ENCODE measurements around the gene RFTN2.
A peak's percentile ranks its signal among the peaks of the same experiment; 100 is the strongest.
"Not testable (repeated sequence)": the region's sequence is repeated elsewhere in the genome, so short reads cannot be mapped to it uniquely, and the experiment has no call there.

The RFTN2 gene

DNA sequence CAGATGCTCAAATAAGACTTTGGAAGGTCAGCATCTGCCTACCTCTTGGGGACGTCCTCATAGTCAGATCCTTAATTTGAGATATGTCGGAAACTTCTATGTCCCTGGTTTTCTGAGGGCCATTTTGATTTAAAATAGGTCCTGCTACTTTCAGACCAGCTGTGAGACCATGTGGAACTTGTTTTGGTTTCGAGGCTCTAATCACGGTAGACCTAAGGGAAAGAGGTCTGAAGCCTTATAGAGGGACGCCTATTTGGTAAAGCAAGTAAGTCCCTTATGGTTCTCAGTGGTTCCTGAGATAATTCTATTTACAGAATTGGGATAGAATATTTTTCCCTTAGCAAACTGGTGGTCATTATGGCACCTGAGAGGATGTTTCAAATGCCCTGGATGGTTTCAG lies 75.1 kb downstream of the RFTN2 start:
- DNase-seq = no peak

DNA sequence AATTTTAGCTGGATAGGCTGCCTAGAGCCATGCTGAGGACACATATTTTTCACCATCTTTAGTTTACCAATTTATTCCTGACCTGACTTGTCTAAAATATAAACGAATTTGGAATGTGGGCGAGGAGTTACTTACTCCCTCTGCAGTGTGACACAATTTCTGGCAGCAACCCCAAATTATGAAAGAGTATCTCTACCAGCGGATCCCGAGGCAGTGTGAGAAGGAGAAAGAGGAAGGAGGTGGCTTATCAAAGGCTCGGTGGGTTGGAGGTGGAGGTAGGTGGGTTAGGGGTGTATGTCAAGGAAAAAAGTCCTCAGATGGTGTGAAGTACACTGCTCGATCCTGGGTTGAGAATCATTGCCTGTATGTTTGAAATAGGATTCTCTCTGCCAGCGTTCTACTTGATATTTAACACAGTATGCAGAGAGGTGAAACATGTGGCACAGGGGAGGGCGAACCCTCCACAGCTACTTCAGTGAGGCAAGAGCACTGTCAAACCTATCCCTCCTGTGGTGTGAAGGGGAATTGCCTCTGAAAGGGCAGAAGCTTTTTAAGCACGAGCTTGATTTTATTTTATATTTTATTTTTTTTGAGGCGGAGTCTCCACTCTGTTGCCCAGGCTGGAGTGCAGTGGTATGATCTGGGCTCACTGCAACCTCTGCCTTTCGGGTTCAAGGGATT lies 76.0 kb downstream of the RFTN2 start:
- peak; percentile 53 for DNase-seq

DNA sequence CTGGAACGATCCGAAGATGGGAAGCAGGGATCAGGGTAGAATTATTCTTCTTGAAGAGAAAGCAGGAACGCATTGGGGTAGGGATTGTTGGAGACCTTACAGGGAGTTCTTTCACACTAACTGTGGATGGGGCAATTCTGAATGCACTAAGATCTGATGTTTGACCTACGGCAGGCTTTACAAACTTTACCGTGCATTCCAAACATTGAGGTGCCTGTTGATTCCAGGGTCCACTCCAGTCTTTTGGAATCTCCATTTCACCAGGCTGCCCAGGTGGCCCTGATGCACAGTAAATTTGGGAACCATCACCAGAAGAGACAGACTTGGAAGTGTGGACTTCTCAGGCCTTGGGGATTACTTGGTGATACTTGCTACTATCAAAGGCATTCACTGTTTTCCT lies 76.9 kb downstream of the RFTN2 start:
- DNase-seq = no peak

DNA sequence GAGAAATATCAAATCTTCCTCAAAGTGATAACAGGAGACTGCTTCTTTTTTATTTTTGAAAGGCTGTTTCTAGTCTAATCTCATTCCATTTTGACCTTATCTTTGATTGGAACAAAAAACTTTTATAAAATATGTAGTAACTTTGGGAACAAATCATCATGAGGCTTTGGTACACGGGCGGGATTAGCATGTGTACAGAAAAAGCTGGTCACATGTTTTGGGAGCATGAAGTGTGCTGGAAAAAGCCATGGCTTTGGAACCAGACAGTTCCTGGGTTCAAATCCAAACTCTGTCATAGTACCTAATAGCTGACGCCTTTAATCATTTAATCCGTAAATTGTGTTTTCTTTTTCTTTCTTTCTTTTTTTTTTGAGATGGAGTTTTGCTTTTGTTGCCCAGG lies 78.2 kb downstream of the RFTN2 start:
- DNase-seq = no peak

DNA sequence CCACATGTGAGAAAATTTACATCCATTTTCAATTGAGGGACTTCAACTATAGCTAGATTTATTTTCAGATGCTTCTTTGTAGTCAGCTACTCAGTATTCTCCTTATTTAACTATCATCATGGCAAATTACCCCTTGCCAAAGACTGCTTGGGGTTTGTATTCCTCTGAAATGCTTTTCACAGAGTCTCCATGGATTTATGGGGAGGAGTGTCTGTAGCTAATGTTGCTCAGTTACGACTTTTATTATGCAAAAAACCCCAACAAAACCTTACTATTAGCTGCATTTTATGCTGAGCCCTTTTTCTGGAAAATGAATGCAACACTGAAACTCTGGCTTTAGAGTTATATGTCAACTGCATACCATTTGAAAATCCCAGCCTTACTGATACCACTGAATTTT lies 78.6 kb downstream of the RFTN2 start:
- DNase-seq = no peak

DNA sequence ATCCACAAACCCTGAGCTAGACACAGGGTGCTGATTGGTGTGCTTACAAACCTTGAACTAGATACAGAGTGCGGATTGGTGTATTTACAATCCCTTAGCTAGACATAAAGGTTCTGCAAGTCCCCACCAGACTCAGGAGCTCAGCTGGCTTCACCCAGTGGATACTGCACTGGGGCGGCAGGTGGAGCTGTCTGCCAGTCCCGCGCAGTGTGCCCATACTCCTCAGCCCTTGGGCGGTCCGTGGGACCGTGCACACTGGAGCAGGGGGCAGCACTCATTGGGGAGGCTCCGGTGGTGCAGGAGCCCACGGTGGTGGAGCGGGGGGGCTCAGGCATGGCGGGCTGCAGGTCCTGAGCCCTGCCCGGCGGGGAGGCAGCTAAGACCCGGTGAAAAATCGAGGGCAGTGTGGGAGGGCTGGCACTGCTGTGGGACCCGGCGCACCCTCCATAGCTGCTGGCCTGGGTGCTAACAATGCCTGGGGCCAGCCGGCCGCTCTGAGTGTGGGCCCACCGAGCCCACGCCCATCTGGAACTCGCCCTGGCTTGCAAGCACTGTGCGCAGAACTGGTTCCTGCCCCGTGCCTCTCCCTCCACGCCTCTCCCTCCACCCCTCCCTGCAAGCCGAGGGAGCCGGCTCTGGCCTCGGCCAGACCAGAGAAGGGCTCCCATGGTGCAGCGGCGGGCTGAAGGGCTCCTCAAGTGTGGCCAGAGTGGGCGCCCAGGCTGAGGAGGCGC lies 83.9 kb downstream of the RFTN2 start:
- no peak for DNase-seq

DNA sequence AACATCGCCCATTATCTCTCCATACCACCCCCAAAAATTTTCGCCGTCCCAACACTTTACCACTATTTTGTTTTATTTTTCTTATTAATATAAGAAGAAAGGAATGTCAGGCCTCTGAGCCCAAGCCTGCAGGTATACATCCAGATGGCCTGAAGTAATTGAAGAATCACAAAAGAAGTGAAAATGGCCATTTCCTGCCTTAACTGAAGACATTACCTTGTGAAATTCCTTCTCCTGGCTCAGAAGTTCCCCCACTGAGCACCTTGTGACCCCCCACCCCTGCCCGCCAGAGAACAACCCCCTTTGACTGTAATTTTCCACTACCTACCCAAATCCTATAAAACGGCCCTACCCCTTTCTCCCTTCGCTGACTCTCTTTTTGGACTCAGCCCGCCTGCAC lies 88.1 kb downstream of the RFTN2 start:
- not testable (repeated sequence) for DNase-seq

- not testable (repeated sequence) for DNase-seq
Observed at GRCh38 chr2:197580166-197580565, 95.2 kb downstream of the RFTN2 start.

- not testable (repeated sequence) for DNase-seq
Observed at GRCh38 chr2:197578294-197578693, 97.1 kb downstream of the RFTN2 start.

- no peak for DNase-seq
Observed at GRCh38 chr2:197577446-197577845, 97.9 kb downstream of the RFTN2 start.

- no peak for DNase-seq
Observed at GRCh38 chr2:197576631-197577030, 98.8 kb downstream of the RFTN2 start.

GRCh38 chr2:197575987-197576386 lies 99.4 kb downstream of the RFTN2 start:
- DNase-seq = no peak

- no peak for DNase-seq
Observed at GRCh38 chr2:197573608-197574007, 101.8 kb downstream of the RFTN2 start.

GRCh38 chr2:197571627-197572271 lies 103.6 kb downstream of the RFTN2 start:
- no peak for DNase-seq

GRCh38 chr2:197560146-197560665 lies 115.2 kb downstream of the RFTN2 start:
- no peak for DNase-seq

GRCh38 chr2:197559681-197560080 lies 115.7 kb downstream of the RFTN2 start:
- no peak for DNase-seq

DNA sequence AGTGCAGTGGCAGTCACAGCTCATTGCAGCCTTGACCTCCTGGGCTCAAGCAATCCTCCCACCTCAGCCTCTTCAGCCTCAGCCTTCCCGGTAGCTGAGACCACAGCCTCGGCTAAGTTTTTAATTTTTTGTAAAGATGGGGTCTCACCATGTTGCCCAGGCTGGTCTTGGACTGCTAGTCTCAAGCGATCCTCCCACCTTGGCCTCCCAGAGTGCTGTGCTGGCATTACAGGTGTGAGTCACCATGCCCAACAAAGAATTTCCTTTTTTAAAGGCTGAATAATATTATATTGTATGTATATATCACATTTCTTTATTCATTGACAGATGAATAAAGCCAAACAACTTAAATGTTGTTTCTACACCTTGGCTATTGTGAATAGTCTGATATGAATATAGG lies 117.0 kb downstream of the RFTN2 start:
- no peak for DNase-seq

DNA sequence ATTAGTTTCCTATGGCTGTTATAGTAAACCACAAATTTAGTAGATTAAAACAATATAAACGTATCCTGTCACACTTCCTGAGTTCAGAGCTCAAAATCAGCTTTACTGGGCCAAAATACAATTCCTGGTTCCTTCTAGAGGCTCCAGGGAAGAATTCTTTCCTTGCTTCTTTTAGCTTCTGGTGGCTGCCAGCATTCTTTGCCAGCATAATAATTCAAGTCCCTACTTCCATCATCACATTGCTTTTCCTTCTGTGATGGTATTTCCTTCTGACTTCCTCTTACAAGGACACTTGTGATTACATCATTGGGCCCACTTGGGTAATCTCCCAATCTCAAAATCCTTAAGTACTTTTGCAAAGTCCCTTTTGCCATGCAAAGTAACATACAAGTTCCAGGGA lies 118.9 kb downstream of the RFTN2 start:
- DNase-seq = no peak

DNA sequence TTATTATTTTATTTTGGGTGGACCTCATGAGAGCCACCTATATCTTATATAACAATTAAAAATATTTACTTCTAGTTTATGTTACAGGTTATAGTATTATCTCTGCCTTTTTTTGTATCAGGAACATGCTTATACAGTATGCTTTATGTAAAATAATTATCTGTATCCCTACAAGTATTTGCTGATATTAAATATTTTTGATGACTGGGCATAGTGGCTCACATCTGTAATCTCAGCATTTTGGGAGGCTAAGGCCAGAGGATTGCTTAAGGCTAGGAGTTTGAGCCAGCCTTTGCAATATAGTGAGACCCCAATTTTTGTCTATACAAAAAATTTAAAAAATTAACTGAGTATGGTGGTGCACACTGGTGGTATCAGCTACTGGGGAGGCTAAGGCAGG lies 119.9 kb downstream of the RFTN2 start:
- DNase-seq = no peak

DNA sequence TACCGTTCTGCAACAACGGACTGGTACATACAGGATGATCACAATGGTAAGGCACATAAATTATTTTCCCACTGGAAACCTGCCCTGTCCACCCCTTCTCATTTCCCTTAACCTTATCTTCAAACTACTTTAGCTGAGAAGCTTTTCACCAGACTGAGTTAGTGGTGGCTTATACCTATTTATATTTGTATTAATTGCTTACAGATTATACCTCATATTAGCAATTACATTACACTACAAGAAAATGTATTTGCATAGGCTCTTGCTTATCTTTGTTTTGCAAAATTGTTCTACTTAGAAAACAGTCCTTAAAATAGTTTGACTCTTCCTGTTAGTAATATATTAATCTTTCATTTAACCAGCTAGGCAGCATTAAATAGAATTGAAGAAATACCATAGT lies 124.1 kb downstream of the RFTN2 start:
- DNase-seq = not testable (repeated sequence)

GRCh38 chr2:197548582-197548981 lies 126.8 kb downstream of the RFTN2 start:
- DNase-seq = no peak

GRCh38 chr2:197547163-197547900 lies 128.1 kb downstream of the RFTN2 start:
- no peak for DNase-seq

DNA sequence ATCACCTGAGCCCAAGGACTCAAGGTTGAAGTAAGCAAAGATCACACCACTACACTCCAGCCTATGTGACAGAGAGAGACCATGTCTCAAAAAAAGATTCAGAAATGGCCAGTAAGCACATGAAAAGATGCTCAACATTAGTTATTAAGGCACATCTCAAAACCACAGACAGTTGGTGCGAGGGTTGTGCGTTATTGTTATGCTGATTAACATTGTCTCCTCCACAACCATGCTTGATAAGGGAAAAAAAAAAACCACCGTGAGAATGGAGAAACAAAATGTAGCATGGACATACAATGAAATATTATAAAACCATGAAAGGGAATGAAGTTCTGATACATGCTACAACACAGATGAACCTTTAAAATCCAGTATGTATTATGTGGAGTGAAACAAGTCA lies 132.2 kb downstream of the RFTN2 start:
- DNase-seq = no peak

Data from SIG-M5 (cell line).